Mucosa of gallbladder (tissue), 1 donor: Measurements from ENCODE around the gene SGIP1. TPM values are rescaled to one million over a fixed set of nuclear protein-coding genes. Genes with fewer than 3 reads are reported as not detected.
"Not testable (repeated sequence)": the region's sequence is repeated elsewhere in the genome, so short reads cannot be mapped to it uniquely, and the experiment has no call there.

Experiments
- DNase-seq: peaks from one replicate; pipeline ENCODE4 v3.0.0-alpha.2; 2020; ENCODE audit warnings: low spot score
- total RNA-seq: library from RNA; stranded (reverse); gene quantifications from one replicate; pipeline ENCODE4 v1.2.1, GENCODE V29; 2021
- donor health status: DM: no; HTN: no; CAD: no.

The SGIP1 gene
- total RNA-seq, 1 donor from 2014 or later: 7.0 TPM

- DNase-seq: no peak
Measured at GRCh38 chr1:66730462-66730861, 196.5 kb downstream of the SGIP1 start.

GRCh38 chr1:66731170-66731865 lies 197.4 kb downstream of the SGIP1 start:
- no peak for DNase-seq

- DNase-seq: no peak
Measured at GRCh38 chr1:66732407-66733166, 198.6 kb downstream of the SGIP1 start.

- no peak for DNase-seq
Measured at GRCh38 chr1:66733348-66734017, 199.5 kb downstream of the SGIP1 start.

- DNase-seq: not testable (repeated sequence)
Measured at GRCh38 chr1:66734531-66734930, 200.6 kb downstream of the SGIP1 start.

GRCh38 chr1:66737836-66738235 lies 203.9 kb downstream of the SGIP1 start:
- DNase-seq: no peak

- no peak for DNase-seq
Measured at GRCh38 chr1:66739401-66740157, 205.6 kb downstream of the SGIP1 start.

GRCh38 chr1:66745451-66745850 lies 211.5 kb downstream of the SGIP1 start:
- DNase-seq: no peak

- DNase-seq: no peak
Measured at GRCh38 chr1:66747501-66747900, 213.5 kb downstream of the SGIP1 start.

GRCh38 chr1:66750577-66750976 lies 216.6 kb downstream of the SGIP1 start:
- DNase-seq: no peak

- DNase-seq: no peak
Measured at GRCh38 chr1:66751160-66751559, 217.2 kb downstream of the SGIP1 start.

- peak; percentile 43 for DNase-seq
Measured at GRCh38 chr1:66752000-66752592, 218.1 kb downstream of the SGIP1 start, which contains the start of gene DYNLT5. Gene DYNLT5 (plus strand): TSS chr1:66752459. CDS start chr1:66754659, 2,200 bp downstream.

- no peak for DNase-seq
Measured at GRCh38 chr1:66752671-66753371, 218.9 kb downstream of the SGIP1 start.

GRCh38 chr1:66757722-66758240 lies 223.8 kb downstream of the SGIP1 start:
- no peak for DNase-seq

- no peak for DNase-seq
Measured at GRCh38 chr1:66758241-66758755, 224.3 kb downstream of the SGIP1 start.

- no peak for DNase-seq
Measured at GRCh38 chr1:66760506-66760905, 226.6 kb downstream of the SGIP1 start.

GRCh38 chr1:66761221-66761620 lies 227.3 kb downstream of the SGIP1 start:
- DNase-seq: no peak

- peak; percentile 41 for DNase-seq
Measured at GRCh38 chr1:66764994-66765578, 231.1 kb downstream of the SGIP1 start.

- DNase-seq: no peak
Measured at GRCh38 chr1:66767626-66768025, 233.7 kb downstream of the SGIP1 start.

GRCh38 chr1:66768965-66769364 lies 235.0 kb downstream of the SGIP1 start:
- DNase-seq: no peak
